HG03378 (cell line): Measurements from ENCODE around the gene CSNK1E.
"Not testable (repeated sequence)": the region's sequence is repeated elsewhere in the genome, so short reads cannot be mapped to it uniquely, and the experiment has no call there.

Experiments used
- ATAC-seq: cut with Tn5 transposase; IDR thresholded peaks from one replicate; pipeline ENCODE4 v1.9.1; 2021; ENCODE audit warnings: mild to moderate bottlenecking, moderate library complexity; ENCODE audit not compliant: unreplicated experiment

The CSNK1E gene

GRCh38 chr22:38317122-38317994, at the start of gene CSNK1E:
Gene CSNK1E, minus strand, starts transcription at chr22:38317433. Its CDS starts 3,276 bp downstream, at chr22:38314157.
- no peak for ATAC-seq

- not testable (repeated sequence) for ATAC-seq
Measured at GRCh38 chr22:38365829-38366228, 48.6 kb upstream of the CSNK1E start.

- ATAC-seq, result not testable (repeated sequence)
Measured at GRCh38 chr22:38365174-38365573, 47.9 kb upstream of the CSNK1E start.

GRCh38 chr22:38360560-38360959, 43.3 kb upstream of the CSNK1E start:
- ATAC-seq, result not testable (repeated sequence)

- ATAC-seq, result not testable (repeated sequence)
Measured at GRCh38 chr22:38359817-38360216, 42.6 kb upstream of the CSNK1E start.

GRCh38 chr22:38357971-38358370, 40.7 kb upstream of the CSNK1E start:
- ATAC-seq, result not testable (repeated sequence)

GRCh38 chr22:38355275-38355674, 38.0 kb upstream of the CSNK1E start:
- ATAC-seq, result no peak

- no peak for ATAC-seq
Measured at GRCh38 chr22:38353701-38354100, 36.5 kb upstream of the CSNK1E start.

- no peak for ATAC-seq
Measured at GRCh38 chr22:38353142-38353629, 36.0 kb upstream of the CSNK1E start.

- ATAC-seq, result no peak
Measured at GRCh38 chr22:38352436-38352835, 35.2 kb upstream of the CSNK1E start.

- no peak for ATAC-seq
Measured at GRCh38 chr22:38350444-38351359, 33.5 kb upstream of the CSNK1E start.

- no peak for ATAC-seq
Measured at GRCh38 chr22:38348751-38349496, 31.7 kb upstream of the CSNK1E start.

- ATAC-seq, result no peak
Measured at GRCh38 chr22:38347944-38348750, 30.9 kb upstream of the CSNK1E start.

- ATAC-seq, result no peak
Measured at GRCh38 chr22:38347181-38347943, 30.1 kb upstream of the CSNK1E start.

GRCh38 chr22:38346506-38346905, 29.3 kb upstream of the CSNK1E start:
- ATAC-seq, result no peak

GRCh38 chr22:38345782-38346181, 28.5 kb upstream of the CSNK1E start:
- ATAC-seq, result no peak

- not testable (repeated sequence) for ATAC-seq
Measured at GRCh38 chr22:38339893-38340292, 22.7 kb upstream of the CSNK1E start.

- no peak for ATAC-seq
Measured at GRCh38 chr22:38338772-38339379, 21.6 kb upstream of the CSNK1E start.

- ATAC-seq, result no peak
Measured at GRCh38 chr22:38336699-38337098, 19.5 kb upstream of the CSNK1E start.
